ENCODE measurements around the gene ZNF764.
"Not testable (repeated sequence)": the region's sequence is repeated elsewhere in the genome, so short reads cannot be mapped to it uniquely, and the experiment has no call there.

ZNF764 gene

DNA sequence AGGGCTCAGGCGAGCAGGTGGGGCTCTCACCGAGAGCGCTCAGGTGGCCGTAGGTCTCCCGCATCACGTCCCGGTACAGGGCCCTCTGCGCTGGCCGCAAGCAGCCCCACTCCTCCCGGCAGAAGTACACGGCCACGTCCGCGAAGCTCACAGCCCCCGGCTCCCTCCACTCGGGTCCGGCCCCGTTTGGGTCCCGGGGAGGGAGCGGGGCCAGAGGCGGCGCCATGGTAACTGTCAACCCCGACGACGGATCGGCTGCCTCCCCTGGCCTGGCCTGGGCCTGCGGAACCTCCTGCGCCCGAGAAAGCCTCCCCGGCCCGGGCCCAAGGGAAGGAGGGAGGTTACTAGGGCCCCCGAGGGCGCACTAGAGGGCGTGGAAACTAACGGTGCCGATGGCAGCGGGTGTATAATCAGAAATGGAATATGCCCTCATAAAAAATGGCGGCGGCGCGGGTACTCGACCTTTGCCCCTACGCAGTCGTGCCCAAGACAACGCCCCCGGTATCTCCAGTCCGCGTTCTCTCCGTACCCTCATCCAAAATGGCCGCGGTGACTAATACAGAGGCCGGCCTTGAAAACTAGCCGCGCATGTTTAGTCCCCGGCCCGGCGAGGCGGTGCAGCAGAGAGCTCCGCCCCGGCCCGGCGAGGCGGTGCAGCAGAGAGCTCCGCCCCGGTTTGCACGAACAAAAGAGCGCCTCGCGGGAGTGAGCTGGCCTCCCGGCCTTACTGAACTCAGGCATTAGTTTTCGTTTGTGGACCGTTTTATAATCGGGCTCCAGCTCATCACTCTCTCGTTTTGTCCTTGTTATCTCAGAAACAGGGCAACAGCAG is at the start of gene ZNF764:
TSS of gene ZNF764 (minus strand) at position 418 of the 832 bp plus-strand sequence. CDS start at position 226, 192 bp downstream.
- peak; percentile 95 for DNase-seq (ENCODE audit: low spot score)

DNA sequence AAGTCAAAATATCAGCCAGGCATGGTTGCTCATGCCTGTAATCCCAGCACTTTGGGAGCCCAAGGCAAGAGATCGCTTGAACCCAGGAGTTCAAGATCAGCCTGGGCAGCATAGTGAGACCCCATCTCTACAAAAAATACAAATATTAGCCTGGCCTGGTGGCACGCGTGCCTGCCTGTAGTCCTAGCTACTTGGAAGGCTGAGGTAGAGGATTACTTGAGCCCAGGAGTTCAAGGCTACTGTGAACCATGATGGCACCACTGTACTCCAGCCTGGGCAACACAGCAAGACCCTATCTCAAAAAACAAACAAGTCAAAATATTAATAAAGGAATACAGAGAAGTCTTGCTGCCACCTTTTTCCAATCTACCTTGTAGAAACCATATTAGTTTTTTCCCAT is 47.8 kb upstream of the ZNF764 start:
- DNase-seq (ENCODE audit: low spot score) = no peak

DNA sequence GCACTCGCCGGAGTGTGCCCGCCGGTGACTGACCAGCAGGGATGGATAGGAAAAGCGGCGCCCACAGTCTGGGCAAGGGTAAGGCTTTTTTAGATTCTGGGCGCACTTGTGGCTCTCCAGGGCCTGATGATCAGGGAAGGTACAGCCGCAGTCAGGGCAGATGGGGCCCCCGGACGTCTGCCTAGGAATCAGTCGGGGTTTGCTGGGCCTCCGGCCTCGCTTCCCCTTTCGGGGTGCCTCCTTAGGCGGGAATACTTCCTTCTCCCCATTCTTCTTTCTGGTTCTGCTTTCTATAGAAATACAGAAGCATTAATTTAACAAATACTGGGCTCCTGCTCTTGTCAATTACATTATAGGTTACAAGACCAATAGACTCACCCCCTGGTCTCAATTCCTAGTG is 47.0 kb upstream of the ZNF764 start:
- no peak for DNase-seq (ENCODE audit: low spot score)

DNA sequence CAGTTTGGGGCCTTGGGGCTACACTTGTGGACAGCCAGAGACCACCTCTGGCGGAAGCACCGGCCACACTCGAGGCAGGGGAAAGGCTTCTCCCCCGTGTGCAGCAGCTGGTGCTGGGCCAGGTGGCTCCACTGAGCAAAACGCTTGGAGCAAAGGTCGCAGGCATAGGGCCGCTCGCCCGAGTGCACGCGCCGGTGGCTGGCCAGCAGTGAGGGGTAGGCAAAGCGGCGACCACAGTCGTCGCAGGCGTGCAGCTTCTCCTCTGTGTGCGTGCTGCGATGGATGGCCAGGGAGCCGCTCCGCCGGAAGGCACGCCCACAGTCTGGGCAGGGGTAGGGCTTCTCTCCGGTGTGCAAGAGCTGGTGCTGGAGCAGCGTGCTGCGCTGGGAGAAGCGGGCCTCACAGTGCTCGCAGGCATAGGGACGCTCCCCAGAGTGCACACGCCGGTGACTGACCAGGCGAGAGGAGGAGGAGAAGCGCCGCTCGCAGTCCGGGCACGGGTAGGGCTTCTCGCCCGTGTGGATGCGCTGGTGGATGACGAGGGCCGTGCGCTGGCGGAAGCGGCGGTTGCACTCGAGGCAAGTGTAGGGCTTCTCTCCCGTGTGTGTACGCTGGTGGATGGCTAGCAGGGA is 46.3 kb upstream of the ZNF764 start:
- DNase-seq (ENCODE audit: low spot score) = no peak

DNA sequence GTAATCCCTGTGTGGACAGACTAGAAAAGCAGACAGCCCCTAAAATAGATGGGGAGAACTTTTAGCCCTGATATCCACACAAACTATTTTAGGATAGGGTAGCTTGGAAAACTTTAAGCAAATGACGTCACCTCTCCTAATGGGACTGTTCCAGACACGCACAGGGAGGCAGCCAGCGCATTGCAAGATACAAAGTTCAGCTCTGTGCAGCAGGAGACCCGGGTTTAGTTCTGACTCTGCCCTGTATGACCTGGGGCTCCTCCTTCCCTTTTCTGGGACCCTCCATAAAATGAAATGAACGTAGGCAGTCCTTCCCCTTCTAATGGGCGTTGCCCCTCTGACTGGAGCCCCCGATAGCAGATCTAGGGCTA is 45.8 kb upstream of the ZNF764 start:
- no peak for DNase-seq (ENCODE audit: low spot score)

DNA sequence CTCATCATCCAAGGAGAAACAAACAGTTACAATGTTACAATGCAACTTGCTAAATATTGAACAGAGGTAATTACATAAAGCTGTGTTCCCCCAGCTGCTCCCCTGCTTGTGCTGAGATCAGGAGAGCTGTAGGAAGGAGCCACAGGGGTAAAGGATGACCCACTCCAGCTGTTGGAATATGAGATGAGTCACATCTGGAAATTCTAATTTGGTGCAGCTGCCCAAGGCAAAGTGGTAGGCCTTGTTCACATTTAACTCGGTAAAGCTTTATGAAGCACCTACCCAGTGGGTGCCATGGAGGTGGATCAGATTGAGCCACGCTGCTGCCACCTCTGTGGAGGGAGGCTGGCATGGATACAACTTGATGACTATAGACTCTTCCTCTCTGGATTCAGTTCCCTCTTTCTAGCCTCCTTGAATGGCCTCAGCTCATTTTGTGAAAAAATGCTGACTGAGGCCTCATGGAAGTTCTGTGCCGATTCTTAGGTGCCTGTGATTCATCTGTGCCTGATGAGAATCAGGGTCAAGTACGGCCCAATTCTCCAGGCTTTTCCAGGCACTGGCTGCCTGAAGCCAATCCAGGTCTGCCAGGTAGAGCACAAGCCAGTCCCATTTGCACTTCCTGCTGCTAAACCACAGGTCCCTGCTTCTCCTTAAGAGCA is 44.6 kb upstream of the ZNF764 start:
- no peak for DNase-seq (ENCODE audit: low spot score)

DNA sequence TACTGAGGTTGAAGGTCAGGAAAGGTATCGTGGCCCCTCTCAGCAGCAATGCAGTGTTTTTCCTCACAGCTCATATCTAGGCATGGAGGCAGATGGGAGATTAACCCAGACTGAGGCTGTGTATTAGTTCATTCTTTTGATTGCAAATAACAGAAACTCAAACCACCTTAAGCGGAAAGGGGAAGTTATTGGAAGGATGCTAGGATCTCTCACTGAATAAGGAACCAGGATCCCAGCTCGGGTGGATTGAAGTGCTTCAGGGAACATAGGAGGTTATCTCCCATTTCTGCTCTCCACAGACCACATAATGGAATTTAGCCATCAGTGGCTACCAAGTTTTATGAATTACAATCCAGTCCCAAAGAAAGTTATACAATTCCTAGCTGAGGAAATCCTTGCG is 43.8 kb upstream of the ZNF764 start:
- DNase-seq (ENCODE audit: low spot score) = no peak

DNA sequence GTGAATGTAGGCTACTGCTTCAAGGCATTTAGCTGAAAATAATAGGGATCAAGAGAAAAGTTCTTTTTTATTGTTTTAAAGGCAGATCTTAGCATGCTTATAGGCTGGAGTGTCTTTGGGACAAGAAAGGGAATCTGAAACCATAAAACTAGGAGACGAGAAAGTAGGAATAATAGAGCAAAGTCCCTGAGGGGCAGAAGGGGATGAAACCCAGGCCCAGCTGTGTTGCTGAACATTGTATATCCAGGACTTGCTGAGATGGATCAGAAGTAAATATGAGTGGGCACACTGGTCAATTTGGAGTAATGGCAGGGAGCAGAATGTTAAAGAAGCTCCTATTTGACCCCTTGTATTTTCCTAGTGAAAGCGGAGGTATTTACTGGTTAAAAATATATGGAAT is 42.8 kb upstream of the ZNF764 start:
- DNase-seq (ENCODE audit: low spot score) = no peak

DNA sequence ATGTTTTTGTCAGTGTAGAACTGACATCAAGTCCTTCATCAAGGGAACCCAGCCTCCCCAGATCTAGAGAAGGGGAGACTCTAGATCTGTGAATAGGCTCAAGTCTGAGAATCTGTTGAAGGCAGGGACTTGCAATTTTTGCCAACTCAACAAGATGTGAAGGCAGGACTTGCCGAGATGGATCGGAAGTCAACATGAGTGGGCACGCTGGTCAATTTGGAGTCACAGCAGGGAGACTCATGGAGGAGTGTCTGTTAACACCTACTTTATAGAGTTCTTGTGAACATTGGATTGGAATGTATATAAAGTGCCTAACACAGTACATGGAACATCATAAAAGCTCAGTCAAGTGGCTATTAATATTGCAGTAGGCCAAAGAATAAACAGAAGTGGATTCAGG is 42.0 kb upstream of the ZNF764 start:
- DNase-seq (ENCODE audit: low spot score) = no peak

DNA sequence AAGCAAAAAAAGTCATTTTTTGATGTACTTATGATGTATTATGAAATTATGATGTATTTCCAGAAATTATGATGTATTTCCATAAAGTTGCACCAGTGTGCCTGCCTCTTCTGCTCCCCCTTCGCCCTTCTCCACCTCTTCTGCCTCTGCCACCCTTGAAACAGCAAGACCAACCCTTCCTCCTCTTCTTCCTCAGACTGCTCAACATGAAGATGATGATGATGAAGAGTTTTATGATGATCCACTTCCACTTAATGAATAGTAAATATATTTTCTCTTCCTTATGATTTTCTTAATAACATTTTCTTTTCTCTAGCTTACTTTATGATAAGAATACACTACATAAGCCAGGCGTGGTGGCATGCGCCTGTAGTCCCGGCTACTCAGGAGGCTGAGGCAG is 34.7 kb upstream of the ZNF764 start:
- DNase-seq (ENCODE audit: low spot score) = no peak

DNA sequence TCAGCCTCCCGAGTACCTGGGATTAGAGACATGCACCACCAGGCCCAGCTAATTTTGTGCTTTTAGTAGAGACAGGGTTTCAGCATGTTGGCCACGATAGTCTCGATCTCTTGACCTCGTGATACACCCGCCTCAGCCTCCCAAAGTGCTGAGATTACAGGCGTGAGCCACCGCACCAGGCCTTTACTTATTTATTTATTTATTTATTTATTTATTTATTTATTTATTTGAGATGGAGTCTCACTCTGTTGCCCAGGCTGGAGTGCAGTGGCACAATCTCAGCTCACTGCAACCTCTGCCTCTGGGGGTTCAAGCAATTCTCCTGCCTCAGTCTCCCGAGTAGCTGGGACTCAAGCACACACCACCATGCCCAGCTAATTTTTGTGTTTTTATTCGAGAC is 32.7 kb upstream of the ZNF764 start:
- not testable (repeated sequence) for DNase-seq (ENCODE audit: low spot score)

DNA sequence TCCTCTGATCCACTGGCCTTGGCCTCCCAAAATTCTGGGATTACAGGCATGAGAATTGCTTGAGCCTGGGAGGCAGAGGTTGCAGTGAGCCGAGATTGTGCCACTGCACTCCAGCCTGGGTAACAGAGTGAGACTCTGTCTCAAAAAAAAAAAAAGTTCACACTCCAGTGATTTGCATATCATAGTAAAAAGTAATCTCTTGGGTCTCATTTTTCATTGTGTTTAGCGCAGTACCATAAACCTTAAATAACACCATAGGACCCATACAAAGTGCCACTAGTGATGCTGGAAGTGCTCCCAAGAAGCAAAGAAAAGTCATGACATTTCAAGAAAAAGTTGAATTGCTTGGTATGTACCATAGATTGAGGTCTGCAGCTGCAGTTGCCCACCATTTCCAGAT is 31.4 kb upstream of the ZNF764 start:
- DNase-seq (ENCODE audit: low spot score) = not testable (repeated sequence)

DNA sequence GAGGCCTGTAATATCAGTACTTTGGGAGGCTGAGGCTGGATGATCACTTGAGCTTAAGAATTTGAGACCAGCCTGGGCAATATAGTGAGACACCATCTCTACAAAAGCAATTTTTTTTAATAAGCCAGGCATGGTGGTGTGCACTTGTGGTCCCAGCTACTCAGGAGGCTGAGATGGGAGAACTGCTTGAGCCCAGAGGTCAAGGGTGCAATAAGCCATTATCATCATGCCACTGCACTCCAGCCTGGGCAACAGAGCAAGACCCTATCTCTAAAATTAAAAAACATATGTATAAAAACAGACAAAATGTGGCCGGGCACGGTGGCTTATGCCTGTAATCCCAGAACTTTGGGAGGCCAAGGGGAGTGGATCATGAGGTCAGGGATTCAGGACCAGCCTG is 30.5 kb upstream of the ZNF764 start:
- no peak for DNase-seq (ENCODE audit: low spot score)

DNA sequence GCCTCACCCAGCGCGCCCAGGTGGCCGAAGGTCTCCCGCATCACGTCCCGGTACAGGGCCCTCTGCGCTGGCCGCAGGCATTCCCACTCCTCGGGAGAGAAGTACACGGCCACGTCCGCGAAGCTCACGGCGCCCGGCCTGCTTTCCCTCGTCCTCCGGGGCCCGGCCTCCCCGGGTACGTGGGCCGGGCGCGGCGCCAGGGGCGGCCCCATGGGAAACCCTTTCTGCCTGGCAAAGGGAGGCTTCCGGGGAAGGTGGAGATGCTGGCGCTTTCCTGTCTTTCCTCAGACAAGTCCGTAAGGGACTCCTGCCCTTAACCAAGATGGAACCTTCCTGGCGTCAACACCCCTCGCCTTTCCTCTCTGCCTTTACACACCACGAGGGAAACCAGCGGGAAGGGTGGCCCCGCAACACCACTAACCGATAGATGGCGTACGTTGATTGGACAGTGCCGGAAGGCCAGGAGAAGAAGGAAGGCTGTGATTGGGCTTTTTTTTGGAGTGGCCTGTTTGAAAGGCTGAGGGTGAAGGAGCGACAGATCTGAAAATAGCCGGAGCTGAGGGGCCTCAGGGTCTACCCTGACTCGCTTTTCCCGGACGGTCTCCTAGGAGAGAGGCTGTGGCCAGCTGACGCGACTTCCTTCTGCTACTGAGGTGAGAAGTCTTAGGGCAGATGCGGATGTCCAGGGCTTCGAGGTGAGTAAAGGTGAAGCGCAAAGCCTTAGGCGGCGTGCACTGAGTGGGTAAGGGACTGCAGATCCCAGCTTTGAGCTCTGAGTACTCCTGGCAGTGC is 27.4 kb upstream of the ZNF764 start, which contains the start of gene ZNF785:
TSS of gene ZNF785 (minus strand) at position 298 of the 792 bp plus-strand sequence. CDS start at position 212, 86 bp downstream.
- DNase-seq (ENCODE audit: low spot score) = peak; percentile 96

DNA sequence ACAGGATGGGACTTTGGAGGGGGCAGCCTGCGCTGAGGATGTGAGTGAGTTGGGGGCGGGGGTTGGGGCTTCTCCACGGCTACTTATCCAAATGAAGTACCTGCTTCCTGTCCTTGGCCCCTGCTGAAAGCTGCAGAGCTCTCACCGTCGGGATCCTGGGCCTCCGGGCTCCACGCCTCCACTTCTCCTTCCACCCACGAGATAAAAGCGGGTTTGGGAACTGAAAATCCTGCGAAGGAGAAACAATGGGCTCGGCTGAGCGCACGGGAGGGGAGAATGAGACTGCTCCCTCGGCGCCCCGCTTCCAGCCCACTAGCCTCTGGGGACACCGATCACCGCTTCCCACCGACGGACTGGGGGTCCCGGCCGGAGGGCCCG is 26.8 kb upstream of the ZNF764 start:
- DNase-seq (ENCODE audit: low spot score) = no peak

DNA sequence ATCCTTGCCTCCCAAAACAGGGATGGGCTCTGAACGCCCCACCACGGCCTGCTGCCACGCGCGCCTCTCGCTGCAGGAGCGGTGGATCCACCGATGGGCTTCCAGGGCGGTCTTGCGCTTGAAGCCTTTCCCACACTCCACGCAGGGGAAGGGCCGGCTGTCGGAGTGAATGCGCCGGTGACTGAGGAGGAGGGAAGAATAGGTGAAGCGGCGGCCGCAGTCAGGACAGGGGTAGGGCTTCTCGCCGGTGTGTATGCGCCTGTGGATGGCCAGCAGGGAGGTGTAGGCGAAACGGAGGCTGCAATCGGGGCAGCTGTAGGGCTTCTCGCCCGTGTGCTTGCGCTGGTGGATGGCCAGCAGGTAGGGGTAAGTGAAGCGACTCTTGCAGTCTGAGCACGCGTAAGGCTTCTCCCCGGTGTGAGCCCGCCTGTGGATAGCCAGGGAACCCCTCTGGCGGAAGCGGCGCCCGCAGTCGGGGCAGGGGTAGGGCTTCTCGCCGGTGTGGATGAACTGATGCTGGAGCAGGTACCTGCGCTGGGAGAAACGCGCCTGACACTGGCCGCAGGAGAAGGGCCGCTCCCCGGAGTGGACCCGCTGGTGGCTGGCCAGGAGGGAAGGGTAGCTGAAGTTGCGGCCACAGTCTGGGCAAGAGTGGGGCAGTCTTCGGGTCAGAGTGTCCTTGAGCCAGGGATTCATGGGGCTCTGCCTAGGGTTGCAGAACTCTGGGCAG is 24.6 kb upstream of the ZNF764 start:
- no peak for DNase-seq (ENCODE audit: low spot score)

DNA sequence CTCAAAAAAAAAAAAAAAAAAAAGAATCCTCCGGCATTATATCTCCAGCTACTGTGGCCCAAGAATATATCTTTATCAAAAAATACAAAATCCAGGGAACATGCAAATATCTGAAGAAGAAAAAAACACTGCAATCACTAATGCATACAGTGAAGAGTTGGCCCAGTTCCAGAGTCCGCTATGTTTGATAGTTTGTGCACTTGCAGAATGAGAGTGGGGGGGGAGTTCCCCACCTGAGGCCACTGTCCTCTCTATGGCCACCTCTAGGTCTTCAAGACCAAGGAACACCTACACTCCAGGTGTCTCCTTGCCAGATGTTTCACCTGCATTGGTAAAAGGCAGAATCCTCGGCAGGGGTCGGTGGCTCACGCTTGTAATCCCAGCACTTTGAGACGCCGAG is 23.3 kb upstream of the ZNF764 start:
- DNase-seq (ENCODE audit: low spot score) = no peak

DNA sequence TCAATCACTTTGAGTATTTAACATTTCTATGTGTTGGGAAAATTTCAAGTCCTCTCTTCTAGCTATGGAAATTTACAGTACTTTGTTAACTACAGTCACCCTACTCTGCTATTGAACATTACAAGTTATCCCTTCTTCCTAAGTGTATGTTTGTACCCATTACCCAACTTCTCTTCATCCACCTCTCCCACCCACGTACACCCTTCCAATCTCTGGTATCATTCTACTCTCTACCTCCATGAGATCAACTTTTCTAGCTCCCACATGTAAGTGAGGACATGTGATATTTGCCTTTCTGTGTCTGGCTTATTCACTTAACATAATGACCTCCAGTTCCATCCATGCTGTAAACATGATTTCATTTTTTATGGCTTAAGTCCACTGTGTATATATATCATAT is 16.5 kb upstream of the ZNF764 start:
- DNase-seq (ENCODE audit: low spot score) = no peak

DNA sequence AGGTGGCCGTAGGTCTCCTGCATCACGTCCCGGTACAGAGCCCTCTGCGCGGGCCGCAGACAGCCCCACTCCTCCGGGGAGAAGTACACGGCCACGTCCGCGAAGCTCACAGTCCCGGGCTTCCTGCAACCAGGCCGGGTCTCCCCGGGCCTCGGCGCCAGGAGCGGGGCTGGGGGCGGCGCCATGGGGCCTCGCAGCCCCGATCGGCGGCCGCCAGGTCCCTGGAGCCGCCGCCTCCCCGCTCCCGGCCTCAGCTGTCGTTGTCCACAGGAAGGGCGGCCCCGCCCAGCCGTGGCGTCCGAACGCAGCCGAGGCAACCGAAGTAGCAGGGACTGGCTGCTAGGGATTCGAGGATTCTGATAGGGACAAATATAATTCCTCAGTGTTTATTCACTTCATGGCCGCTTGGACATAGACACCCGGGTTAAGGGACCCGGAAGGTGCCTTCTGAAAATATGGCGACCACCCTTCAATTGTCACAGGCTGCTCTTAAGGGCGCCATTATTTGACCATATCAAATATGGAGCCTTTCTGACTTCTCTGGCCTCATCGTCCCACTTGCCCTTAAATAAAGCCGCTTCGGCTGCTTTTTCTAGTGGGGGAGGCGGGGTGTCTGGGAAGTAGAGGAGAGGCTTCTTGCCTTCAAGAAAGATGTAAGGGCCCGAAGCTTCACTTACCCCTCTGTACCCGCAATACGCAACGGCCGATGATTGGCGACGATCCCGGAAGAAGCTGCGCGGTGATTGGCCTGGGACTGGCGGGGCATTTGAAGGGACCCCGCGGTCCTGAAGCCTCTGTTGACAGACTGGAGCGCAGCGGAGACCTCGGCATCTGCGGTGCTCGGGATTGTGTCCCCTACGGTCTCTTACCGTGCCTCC is 13.5 kb upstream of the ZNF764 start, which contains the start of gene ZNF688:
TSS of gene ZNF688 (minus strand) at position 270 of the 878 bp plus-strand sequence. CDS start at position 185, 85 bp downstream.
- peak; percentile 89 for DNase-seq (ENCODE audit: low spot score)

DNA sequence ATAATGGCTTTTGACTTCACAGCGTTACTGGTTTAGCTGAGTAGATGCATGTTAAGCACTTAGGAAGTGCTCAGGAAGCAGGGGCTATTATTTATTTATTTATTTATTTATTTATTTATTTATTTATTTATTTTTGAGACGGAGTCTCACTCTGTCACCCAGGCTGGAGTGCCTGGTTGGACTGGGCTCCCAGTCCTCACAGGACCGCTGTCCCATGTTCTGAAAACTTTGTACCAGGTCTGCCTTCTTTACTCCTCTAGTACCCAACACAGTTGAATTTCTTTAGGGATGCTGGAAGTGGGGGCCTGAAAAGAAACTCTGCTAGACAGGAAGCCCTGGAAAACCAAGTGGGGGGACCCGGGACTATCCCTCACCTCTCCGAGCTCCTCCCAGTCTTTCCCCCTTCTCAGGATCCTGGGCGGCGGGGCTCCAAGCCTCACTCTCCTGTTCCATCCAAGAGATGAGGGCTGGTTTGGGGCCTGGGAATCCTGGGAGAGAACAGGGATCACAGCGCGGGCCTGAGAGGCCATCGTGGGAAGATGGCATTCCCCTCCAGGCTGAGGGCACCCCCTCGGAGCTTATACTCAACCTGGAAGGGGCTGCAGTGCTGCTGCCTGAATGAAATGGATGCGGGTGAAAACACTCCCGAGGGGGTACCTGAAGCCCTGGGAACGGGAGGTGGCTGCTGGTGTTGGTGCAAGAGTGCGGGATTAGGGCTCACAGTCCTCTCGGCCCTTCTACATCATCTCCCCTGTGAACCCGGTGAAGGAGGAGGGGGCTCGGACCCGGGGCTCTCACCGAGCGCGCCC is 12.7 kb upstream of the ZNF764 start:
- DNase-seq (ENCODE audit: low spot score) = no peak
